Parathyroid adenoma (tissue), 2 donors: Measurements from ENCODE around the gene ERMARD.
"Not testable (repeated sequence)": the region's sequence is repeated elsewhere in the genome, so short reads cannot be mapped to it uniquely, and the experiment has no call there.

Experiments used
- H2AFZ ChIP-seq: fragments of 300-600 bp; sonication (generic); one replicate; pipeline ENCODE4 v1.7.0; 2017; ENCODE audit warnings: antibody characterized with exemption, mild to moderate bottlenecking
- H3K27ac ChIP-seq: fragments of 300-600 bp; sonication (generic); one replicate; pipeline ENCODE4 v1.7.0; 2017
- H3K27me3 ChIP-seq: fragments of 300-600 bp; sonication (generic); one replicate; pipeline ENCODE4 v1.7.0; 2017; ENCODE audit warnings: low read length; ENCODE audit not compliant: control insufficient read depth, insufficient read depth
- H3K36me3 ChIP-seq: fragments of 300-600 bp; sonication (generic); one replicate; pipeline ENCODE4 v1.7.0; 2017; ENCODE audit warnings: low read length; ENCODE audit not compliant: control insufficient read depth, insufficient read depth
- H3K4me1 ChIP-seq: fragments of 300-600 bp; sonication (generic); one replicate; pipeline ENCODE4 v1.7.0; 2017; ENCODE audit warnings: control low read depth
- H3K4me2 ChIP-seq: fragments of 300-600 bp; sonication (generic); one replicate; pipeline ENCODE4 v1.7.0; 2017; ENCODE audit warnings: low read length
- H3K4me3 ChIP-seq: fragments of 300-600 bp; sonication (generic); one replicate; pipeline ENCODE4 v1.7.0; 2017; ENCODE audit warnings: low read depth, low read length
- H3K79me2 ChIP-seq: fragments of 300-600 bp; sonication (generic); one replicate; pipeline ENCODE4 v1.7.0; 2017; ENCODE audit warnings: control low read depth
- H3K9ac ChIP-seq: fragments of 300-600 bp; sonication (generic); one replicate; pipeline ENCODE4 v1.7.0; 2017; ENCODE audit warnings: mild to moderate bottlenecking
- H3K9me3 ChIP-seq: fragments of 300-600 bp; sonication (generic); one replicate; pipeline ENCODE4 v1.7.0; 2017; ENCODE audit warnings: low read length; ENCODE audit not compliant: control insufficient read depth
- CTCF ChIP-seq: fragments of 300-600 bp; sonication (generic); IDR thresholded peaks from one replicate; pipeline ENCODE4 v1.7.0; 2017; ENCODE audit warnings: antibody characterized with exemption, mild to moderate bottlenecking
- donor health status: primary hyperparathyroidism.

The ERMARD gene

GRCh38 chr6:169763881-169764280 lies 12.5 kb downstream of the ERMARD start:
- Histone ChIP-seq H3K79me2 (no peaks in the 10 kb centered on the region), H2AFZ (no peak overlapping the region), H3K4me1 (no peaks in the 10 kb centered on the region), H3K27ac (no peak overlapping the region), H3K4me2 (no peak overlapping the region), H3K9ac (no peak overlapping the region), H3K9me3 (no peaks in the 10 kb centered on the region), H3K4me3 (no peak overlapping the region), H3K36me3 (no peaks in the 10 kb centered on the region), H3K27me3 (no peaks in the 10 kb centered on the region)
- no peak for TF ChIP-seq CTCF

- H3K9me3 ChIP-seq, H3K4me3 ChIP-seq, H3K4me2 ChIP-seq, H3K27ac ChIP-seq, H3K27me3 ChIP-seq, H3K79me2 ChIP-seq, H3K36me3 ChIP-seq, H3K9ac ChIP-seq, H3K4me1 ChIP-seq, H2AFZ ChIP-seq: not testable (repeated sequence)
These were observed 14.4 kb downstream of the ERMARD start for GRCh38 chr6:169765789-169766188.

- H3K4me3 ChIP-seq = no peak overlapping the region
- H3K9me3 ChIP-seq = no peaks in the 10 kb centered on the region
- no peak overlapping the region for H2AFZ ChIP-seq
- no peak overlapping the region for H3K4me2 ChIP-seq
- no peak overlapping the region for H3K27ac ChIP-seq
- no peak overlapping the region for H3K9ac ChIP-seq
- no peaks in the 10 kb centered on the region for H3K79me2 ChIP-seq
- H3K27me3 ChIP-seq = no peaks in the 10 kb centered on the region
- H3K4me1 ChIP-seq = no peaks in the 10 kb centered on the region
- H3K36me3 ChIP-seq = no peaks in the 10 kb centered on the region
- no peak for TF ChIP-seq CTCF
These were observed 14.8 kb downstream of the ERMARD start for GRCh38 chr6:169766232-169766631.

GRCh38 chr6:169766921-169767736 lies 15.7 kb downstream of the ERMARD start:
- Histone ChIP-seq H3K4me3 (no peak overlapping the region), H3K9ac (no peak overlapping the region), H3K4me2 (no peak overlapping the region), H3K27ac (no peak overlapping the region), H2AFZ (no peak overlapping the region), H3K4me1 (no peaks in the 10 kb centered on the region), H3K27me3 (no peaks in the 10 kb centered on the region), H3K36me3 (no peaks in the 10 kb centered on the region), H3K79me2 (no peaks in the 10 kb centered on the region), H3K9me3 (no peaks in the 10 kb centered on the region)
- no peak for TF ChIP-seq CTCF

- H3K36me3 ChIP-seq = no peaks in the 10 kb centered on the region
- H3K27me3 ChIP-seq = no peaks in the 10 kb centered on the region
- no peak overlapping the region for H3K4me2 ChIP-seq
- no peaks in the 10 kb centered on the region for H3K79me2 ChIP-seq
- no peak overlapping the region for H3K27ac ChIP-seq
- no peak overlapping the region for H3K4me3 ChIP-seq
- no peak for TF ChIP-seq CTCF
- H3K9ac ChIP-seq = no peak overlapping the region
- no peak overlapping the region for H2AFZ ChIP-seq
- no peaks in the 10 kb centered on the region for H3K9me3 ChIP-seq
- H3K4me1 ChIP-seq = no peaks in the 10 kb centered on the region
These were observed 22.9 kb downstream of the ERMARD start for GRCh38 chr6:169774347-169774746.
